Activated CD4-positive, alpha-beta T cell treated with anti-CD3 and anti-CD28 coated beads, Interleukin-2, amount 50 U/mL, for 16 hours (primary cell): ENCODE results near the gene ALPK3.

Source experiments
- DNase-seq: peaks from one replicate; pipeline ENCODE4 v3.0.0-alpha.2; 2020

ALPK3 gene

DNA sequence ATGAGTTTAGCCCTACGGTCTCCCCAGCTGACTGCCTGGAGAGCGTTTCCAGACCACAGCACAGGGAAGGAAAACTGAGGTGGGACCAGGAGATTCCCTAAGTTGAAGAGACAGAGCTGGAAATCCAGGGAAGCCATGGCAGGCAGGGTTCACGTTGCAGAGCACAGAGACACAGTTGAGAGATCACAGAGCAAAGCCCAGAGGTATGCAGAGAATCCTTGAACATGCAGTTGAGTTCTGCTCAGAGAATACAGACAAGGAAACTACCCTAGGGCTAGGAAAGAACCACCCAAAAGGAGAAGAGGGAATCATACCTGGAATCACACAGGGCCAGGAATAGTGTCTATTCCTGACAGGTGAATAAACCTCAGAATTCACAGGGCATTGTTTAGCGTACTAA lies 81.6 kb downstream of the ALPK3 start:
- no peak for DNase-seq

DNA sequence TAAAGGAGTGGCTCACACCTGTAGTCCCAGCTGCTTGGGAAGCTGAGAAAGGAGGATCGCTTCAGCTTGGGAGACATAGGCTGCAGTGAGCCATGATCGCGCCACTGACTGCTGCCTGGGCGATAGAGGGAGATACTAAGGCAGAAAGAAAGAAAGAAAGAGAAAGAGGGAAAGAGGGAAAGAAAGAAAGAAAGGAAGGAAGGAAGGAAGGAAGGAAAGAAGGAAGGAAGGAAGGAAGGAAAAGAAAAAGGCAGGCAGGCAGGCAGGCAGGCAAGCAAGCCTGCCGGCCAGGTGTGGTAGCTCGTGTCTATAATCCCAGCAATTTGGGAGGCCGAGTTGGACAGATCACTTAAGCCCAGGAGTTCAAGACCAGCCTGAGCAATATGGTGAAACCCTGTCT lies 82.6 kb downstream of the ALPK3 start:
- no peak for DNase-seq

DNA sequence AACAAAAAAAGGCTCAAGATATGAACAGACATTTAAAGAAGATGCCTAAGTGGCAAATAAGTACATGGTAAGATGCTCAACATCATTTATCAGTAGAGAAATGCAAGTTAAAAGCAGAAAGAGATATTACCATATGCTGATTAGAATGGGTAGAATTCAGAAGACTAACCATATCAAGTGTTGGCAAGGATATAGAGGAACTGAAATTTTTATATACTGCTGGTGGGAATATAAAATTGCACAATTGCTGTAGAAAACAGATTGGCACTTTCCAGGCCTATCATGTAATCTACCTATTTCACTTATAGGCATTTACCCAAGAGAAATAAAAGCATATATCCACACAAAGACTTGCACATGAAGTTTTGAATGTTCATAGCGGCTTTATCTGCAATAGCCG lies 84.4 kb downstream of the ALPK3 start:
- DNase-seq = no peak

DNA sequence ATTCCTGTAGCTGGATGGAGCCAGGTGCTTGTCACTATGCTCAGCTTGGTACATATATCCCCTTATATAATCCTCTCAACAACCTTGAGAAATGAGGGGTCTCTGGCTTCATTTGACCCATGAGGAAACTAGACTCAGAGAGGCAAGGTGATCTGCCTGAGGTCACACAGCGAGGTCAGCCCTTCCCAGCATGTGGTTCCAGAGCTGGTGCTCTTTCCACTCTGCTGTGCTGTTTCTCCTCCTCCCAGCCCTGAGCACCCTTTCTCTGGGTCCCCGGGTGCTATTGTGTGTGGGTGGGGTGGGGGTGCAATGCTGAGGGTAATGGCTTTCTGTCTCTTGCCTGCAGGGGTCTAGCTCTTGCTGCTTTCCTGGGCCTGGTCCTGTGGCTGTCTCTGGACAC lies 86.6 kb downstream of the ALPK3 start:
- DNase-seq = no peak

DNA sequence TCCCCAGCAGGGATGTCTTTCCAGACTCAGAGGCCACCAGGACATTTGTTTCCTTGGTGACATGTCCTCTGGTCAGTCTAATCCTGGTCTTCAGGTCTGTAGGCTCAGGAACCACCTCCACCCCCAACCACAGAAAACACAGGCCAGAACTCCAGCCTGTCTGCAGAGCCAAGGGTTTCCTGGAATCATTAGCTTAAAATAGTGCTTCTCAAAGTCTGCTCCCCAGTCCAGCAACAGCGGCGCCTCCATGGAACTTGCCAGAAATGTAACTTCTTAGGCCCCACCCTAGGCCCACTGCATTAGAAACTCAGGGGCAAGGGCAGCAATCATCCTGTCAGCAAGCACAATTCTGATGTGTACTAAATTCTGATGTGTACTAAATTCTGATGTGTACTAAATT lies 87.3 kb downstream of the ALPK3 start:
- DNase-seq = no peak

DNA sequence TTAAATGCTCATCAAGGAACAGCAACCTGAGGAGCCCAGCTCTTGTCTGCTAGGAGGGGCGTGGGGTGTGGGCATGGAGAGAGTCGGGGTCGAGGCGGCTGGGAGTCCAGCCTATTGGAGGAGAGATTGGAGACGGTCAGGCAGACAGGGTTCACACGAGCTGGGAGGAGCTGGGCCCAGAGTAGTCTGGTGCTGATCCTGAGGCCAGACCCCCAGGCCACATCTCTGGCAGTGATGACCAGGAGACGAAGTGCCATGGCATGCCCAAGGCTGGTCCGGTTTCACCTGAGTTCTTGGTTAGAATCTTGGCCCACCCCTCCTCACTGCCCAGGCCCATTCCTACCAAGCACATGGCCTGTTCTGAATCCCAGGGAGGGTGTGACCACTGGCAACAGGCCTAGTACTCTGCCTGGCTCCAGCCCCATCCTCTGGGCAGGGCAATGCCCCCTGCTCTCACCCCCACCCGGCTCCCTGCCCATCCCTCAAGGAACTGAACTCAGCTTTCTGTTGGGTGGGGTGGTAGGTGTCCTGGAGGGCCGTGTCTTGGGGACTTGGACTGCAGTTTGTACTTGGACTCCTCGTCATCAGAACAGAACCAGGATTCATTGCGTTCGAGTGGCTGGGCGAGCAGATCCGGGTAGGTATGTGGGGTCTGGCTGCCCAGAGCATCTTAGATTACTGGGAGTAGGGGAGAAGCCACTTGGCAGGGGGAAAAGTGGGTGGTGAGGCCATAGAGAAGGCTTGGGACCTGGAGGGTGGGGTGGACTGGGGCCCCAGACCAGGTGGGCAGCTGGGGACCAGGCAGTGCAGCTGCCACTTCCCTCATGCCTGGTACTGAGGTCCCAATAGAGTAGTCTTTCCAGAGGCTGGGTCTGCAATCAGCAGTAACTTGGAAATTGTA lies 88.1 kb downstream of the ALPK3 start:
- no peak for DNase-seq

DNA sequence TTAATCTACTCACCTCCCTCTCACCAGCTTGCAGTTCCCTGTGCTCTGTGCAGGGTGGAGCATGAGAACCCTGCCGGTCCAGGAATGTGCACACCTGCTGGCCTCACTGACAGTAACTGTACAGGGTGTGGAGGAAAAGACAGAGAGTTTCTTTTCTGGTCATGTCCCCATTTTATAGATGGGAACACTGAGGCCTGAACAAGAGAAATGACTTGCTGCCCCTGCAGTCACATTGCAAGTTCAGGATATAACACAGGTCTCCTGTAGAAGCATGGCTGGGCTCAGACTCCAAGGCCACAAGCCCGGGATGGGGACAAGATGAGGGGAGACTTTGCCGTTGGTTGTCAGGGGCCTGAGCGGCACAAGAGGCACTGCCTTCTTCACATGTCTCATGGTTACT lies 90.6 kb downstream of the ALPK3 start:
- no peak for DNase-seq

DNA sequence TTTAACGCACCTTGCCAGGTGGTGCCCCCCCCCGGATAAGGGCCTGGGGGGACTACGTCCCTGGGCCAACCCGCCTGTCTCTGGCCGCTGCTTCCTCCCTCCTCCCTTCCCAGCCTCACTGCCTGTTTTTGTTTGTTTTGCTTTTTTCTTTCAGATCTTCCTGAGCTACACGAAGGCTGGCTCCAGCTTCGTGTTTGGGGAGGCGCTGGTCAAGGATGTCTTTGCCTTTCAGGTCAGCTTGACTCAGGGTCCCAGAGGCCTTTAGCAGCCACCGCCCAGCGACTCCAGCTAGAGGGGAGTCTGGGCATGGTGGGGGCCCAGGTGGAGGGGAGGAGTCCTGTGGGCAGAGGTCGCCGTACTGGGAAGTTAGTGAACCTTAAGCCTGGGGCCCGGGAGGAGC lies 91.4 kb downstream of the ALPK3 start:
- DNase-seq = no peak

DNA sequence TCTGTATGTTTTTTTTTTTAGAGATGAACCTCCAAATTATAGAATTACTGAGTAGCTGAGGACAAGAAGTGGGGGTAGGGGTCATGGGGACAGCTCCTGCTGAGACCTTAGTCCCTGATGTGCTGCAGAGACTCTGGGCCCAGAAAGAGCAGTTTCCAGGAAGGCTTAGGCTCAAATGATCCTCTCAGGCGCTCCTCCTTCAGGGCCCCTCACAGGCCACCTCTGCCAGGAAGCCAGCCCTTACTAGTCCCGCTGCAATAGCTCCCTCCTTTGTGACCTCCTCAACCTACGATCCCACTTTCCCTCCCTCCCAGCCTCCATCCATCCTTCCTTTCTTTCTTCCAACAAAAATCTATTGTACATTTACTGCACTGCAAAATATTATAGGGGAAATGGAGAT lies 91.9 kb downstream of the ALPK3 start:
- no peak for DNase-seq

DNA sequence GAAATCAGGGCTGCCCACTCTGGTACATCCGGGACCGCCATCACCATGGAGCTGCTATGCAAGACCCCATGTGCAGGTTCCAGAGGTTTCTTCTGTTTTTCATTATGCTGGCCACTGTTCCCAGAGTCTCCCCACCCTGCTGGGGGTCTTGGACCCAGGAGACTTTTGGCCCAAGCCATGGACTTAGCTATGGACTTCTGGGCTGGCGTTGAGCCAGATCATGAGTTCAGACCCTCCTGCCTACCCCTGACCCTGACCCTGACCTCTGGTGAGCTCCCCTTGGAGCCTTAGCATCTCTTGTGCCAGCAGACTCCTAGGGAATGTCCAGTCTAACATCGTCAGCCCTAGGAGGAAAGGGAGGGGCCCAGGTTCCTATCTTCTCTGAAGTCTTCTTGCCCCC lies 92.6 kb downstream of the ALPK3 start:
- no peak for DNase-seq

DNA sequence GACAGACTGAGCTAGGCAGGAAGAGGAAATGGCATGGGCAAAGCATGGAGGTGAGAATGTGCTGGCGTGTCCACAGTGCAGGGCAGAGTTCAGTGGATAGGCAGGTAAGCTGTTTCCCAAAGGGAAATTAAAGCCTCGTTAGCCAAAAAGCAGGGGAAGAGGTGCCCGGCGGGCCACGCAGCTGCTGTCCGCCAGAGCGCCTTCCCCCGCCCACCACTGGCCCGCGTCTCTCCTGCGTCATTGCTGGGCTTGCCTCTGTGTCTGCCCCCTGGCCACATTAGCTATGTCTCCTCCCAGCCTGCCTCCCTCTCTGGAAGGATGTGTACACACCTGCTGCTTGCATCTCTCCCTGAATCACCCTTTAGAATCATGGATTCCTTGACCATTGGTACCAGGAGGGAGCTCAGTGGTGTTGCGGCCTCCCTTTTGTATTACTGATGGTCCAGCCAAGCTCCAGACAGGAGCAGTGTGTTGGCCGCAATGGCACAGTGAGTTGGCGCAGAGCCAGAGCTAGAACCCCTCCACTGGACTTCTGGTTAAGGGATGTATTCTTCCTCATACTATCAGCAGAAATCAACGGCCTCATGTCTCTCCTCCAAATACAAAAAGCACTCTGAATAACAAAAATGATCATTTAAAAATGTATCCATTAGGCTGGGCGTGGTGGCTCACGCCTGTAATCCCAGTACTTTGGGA lies 93.9 kb downstream of the ALPK3 start:
- DNase-seq = no peak

DNA sequence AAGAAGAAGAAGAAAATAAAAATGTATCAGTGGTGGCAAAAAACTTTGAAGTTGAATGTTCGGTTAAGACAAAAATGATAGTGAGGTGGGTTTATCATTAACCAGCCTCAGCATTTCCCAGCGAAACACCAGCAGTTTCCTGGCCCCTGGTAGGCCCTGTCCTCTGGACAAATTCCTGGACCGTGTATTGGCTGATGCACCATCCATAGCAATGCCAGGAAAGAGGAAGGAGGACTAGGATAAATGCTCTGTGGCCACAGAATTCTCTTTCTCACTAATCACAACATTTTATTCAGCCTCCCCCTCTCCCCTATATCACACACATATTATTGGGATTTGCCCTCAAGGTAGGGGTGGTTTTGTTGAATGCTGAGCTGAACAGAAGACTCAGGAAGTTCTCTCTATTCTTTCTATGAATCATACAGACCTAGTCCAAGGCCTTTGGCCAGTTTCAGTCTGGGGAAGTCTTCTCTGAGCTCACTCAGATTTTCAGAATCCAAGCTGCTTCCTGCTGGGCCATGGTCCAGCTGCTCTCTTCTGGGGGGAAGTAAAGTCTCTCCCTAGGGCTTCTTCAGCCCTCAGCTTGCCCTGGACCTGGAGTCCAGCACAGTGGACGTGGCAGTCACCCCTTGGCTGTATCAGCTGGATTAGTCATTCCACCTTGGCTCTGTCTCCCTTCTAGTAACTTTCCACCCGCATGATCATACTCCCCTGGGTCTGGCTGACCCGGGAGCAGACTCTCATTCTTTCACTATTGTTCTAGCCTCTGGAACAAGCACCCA lies 94.9 kb downstream of the ALPK3 start:
- no peak for DNase-seq

DNA sequence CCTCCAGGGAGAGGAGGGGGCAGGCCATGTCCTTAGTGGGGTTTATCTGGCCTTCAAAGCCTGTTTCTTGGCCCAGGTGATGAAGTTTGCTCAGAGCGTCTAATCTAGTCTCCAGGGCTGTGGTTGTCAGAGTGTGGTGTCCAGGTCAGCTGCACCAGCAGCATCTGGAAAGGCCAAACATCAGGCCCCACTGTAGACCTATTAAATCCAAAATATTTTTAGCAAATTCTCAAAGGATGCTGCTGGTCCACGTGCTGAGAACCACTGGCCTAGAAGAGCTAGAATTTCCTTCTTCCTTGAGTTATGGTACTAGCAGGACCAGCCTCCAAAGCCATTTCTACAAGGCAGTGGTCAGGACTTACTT lies 96.2 kb downstream of the ALPK3 start:
- no peak for DNase-seq

DNA sequence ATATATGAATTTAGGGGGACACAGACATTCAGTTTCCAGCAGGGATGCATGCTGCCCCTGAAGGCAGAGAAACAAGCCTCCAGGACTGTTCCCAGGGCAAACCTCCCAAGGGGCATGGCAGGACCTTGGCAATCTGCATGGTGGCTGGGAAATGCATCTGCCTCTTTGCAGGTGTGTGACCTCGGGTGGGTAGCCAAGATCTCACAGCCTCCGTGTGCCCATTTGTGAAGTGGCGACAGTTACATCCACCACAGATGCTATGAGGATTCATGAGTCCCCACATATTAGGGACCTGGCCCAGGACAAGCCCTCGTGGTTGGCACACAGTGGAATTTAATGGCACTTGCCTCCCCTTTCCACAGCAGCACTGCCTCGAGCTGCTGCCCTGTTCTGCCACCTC lies 97.2 kb downstream of the ALPK3 start:
- no peak for DNase-seq

DNA sequence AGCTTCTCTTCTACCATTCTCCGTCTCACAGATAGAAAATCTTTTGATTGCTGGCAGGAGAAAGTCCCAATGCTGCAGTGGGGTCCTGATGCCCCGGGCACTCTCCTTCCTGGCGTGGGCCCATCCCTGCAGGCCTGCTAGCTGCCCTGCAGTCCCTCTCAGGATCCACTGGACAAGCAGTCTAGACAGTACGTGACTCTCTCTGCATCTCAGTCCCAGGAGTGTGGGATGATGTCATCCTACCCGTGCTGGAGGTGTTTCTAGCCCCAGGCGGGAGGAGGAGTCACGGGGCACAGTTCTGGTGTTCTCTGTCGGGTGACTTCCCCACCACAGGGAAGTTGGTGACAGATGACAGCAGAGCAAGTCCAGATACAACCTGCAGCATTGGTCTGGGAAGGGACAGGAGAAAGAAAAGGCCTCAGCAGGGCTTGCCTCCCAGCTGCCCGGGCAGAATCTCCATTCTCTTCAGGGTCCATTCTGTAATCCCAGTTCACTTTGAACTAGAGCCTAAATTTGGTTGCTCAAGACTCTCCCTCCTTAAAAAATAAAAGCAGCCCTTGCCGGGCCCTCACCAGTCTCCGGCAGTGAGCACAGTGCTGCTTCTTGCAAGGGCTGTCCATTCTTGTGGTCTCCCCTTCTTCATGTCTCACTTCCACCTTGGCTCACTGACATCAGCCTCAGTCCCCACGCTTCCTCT lies 97.9 kb downstream of the ALPK3 start:
- peak; percentile 76 for DNase-seq

DNA sequence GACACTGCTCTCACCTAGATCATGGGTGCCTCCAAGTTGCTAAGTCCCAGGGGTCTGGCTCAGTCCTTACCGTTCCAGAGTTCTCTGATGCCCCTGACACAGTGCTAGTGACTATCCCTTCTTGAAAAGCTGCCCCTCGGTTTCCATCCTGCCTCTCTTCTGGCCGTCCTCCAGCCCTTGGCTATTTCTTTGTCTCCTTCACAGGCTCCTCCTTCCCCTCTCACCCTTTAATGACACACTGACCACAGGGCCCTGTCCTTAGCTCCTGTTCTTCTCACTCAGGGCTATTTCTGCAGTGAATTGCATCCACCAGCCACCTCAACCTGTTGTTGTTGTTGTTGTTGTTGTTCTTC lies 98.4 kb downstream of the ALPK3 start:
- no peak for DNase-seq

DNA sequence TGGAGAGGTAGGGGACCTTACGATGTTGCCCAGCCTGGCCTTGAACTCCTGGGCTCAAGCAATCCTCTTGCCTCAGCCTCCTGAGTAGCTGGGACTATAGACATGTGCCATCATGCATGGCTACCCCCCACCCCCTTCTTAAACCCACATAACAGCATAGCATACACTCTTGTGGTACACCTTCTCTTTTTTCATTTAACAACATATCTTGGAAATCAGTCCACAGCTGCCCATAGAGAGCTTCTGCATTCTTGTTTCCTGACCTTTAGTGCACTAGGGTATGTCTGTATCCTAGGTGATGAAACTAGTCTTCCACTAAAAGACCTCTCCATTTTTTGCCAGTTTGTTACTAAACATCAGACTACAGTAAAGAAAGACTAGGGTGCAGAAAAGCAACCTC lies 100.3 kb downstream of the ALPK3 start:
- no peak for DNase-seq

DNA sequence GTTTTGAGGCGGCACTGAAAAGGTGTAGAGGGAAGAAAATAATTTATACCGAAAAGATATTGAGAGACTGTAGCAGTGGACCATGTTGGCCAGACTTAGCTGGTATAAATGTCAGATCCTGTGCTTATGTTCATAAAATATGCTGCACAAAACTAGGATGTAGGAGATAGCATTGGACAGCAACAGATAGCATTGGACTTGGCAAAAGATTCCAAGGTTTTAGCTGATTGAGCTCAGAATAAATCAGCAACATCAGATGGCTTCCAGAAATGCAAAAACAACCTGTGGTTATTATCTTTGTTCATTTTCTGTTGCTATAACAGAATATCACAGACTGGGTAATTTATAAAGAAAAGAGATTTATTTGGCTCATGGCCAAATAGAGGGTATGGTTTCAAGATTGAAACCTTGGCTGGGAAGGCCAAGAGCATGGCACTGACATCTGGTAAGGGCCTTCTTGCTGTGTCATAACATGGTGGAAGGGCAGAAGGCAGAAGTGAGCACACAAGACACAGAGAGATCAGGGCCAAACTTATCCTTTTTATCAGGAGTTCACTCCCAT lies 102.0 kb downstream of the ALPK3 start:
- DNase-seq = no peak

DNA sequence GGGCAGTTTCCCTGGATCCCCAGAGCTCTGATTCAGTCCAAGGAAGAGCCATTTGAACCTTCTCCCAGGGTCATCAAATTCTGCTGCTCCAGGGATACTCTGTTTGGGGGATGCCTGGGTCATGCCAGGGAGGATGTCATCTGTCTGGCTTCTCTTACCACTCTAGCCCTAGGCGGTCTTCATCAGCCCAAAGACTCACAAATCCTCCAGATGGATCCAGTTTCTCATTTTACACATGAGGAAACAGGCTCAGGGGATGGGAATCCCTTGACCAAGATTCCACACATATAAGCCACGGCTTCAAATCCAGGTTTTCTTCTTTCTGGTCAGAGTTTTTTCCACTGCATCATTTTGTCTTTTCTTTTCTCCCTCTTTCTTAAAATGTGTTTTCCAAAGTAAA lies 104.0 kb downstream of the ALPK3 start:
- DNase-seq = no peak

DNA sequence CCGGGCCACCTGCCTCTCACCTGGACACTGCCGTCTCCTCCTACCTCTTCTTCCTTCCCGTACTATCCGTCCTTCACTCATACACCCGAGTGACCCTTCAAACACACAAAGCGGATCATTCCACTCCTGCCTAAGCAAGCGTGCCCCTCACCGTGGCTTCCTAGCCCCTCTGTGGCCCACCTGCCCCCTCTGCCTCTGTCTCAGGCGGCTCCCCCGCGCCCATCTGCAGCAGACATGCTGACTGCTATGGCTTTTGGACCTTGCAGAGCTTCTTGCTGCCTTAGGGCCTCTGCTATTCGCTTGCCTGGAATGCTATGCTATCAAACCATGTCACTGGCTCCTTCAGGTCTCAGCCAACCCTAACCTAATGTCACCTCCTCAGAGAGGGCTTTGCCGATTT lies 105.4 kb downstream of the ALPK3 start:
- no peak for DNase-seq
